PC-9 (cell line): ENCODE data around the gene ADGRV1. TPM values are rescaled to one million over a fixed set of nuclear protein-coding genes. Genes with fewer than 3 reads are reported as not detected.

ENCODE experiments used
- BruUV-seq: library from RNA; stranded (reverse); fragments of 400-500 nt; replicated peaks from 2 replicates; lab custom pipeline; 2021; lab: Mats Ljungman, UMichigan
- CTCF ChIA-PET: fragments of 300-600 bp; sonication (Branson Sonifier 250); formaldehyde crosslinking; loops from one replicate; lab custom pipeline; 2022; ENCODE audit warnings: antibody characterized with exemption; lab: Charles Lee
- POLR2A ChIA-PET: fragments of 300-600 bp; sonication (Branson Sonifier 250); formaldehyde crosslinking; loops from one replicate; lab custom pipeline; 2022; ENCODE audit warnings: antibody characterized with exemption; ENCODE audit not compliant: unreplicated experiment; lab: Charles Lee
- DNase-seq, 2 experiments: peaks; one replicate each; pipeline versions ENCODE4 v3.0.0 to v3.0.0-alpha.2; 2015 to 2022; ENCODE audit warnings: mixed read lengths in 1 of 2
- H2AFZ ChIP-seq: fragments of 200-600 bp; sonication (generic); 2 replicates; pipeline ENCODE4 v1.8.1; 2017; ENCODE audit warnings: antibody characterized with exemption
- H3F3A ChIP-seq: fragments of 200-600 bp; sonication (generic); 2 replicates; pipeline ENCODE4 v1.8.1; 2017; ENCODE audit warnings: antibody characterized with exemption, mild to moderate bottlenecking, low read depth; ENCODE audit not compliant: insufficient read depth
- H3K27ac ChIP-seq: fragments of 200-600 bp; sonication (generic); 2 replicates; pipeline ENCODE4 v1.6.1; 2016; ENCODE audit warnings: mixed run types
- H3K27me3 ChIP-seq: fragments of 200-600 bp; sonication (generic); 2 replicates; pipeline ENCODE4 v1.6.1; 2016; ENCODE audit warnings: low read depth, mixed run types; ENCODE audit not compliant: insufficient read depth
- H3K36me3 ChIP-seq: fragments of 200-600 bp; sonication (generic); 2 replicates; pipeline ENCODE4 v1.6.1; 2016; ENCODE audit warnings: low read depth, mixed run types
- H3K4me1 ChIP-seq: fragments of 200-600 bp; sonication (generic); replicated peaks from 2 replicates; pipeline ENCODE4 v1.6.1; 2016; ENCODE audit warnings: mixed run types; ENCODE audit not compliant: insufficient read depth
- H3K4me2 ChIP-seq: fragments of 200-600 bp; sonication (generic); 2 replicates; pipeline ENCODE4 v1.6.1; 2017; ENCODE audit warnings: mixed run types
- H3K4me3 ChIP-seq: fragments of 200-600 bp; sonication (generic); 2 replicates; pipeline ENCODE4 v1.6.1; 2016; ENCODE audit warnings: mixed run types
- H3K79me2 ChIP-seq: fragments of 200-600 bp; sonication (generic); 2 replicates; pipeline ENCODE4 v1.6.1; 2017; ENCODE audit warnings: low read depth, mixed run types
- H3K9me2 ChIP-seq: fragments of 200-600 bp; sonication (generic); 2 replicates; pipeline ENCODE4 v1.8.1; 2017; ENCODE audit warnings: mild to moderate bottlenecking; ENCODE audit not compliant: insufficient read depth
- H3K9me3 ChIP-seq: fragments of 200-600 bp; sonication (generic); 2 replicates; pipeline ENCODE4 v1.8.1; 2016; ENCODE audit warnings: low read depth; ENCODE audit not compliant: insufficient read depth
- H4K20me1 ChIP-seq: fragments of 200-600 bp; sonication (generic); 2 replicates; pipeline ENCODE4 v1.8.1; 2017; ENCODE audit not compliant: insufficient read depth
- CTCF ChIP-seq: fragments of 200-600 bp; sonication (generic); conservative IDR thresholded peaks from 2 replicates; pipeline ENCODE4 v1.6.1; 2017; ENCODE audit warnings: mixed run types, antibody characterized with exemption, mild to moderate bottlenecking, moderate library complexity
- EZH2 ChIP-seq: fragments of 200-600 bp; sonication (generic); IDR thresholded peaks from 2 replicates; pipeline ENCODE4 v1.8.0; 2017; ENCODE audit warnings: antibody characterized with exemption, low read depth
- intact Hi-C: fragments of 100-400 bp; cut with micrococcal nuclease; formaldehyde crosslinking; loops from one replicate; pipeline ENCODE4 v1.10.0; 2022; ENCODE audit not compliant: unreplicated experiment
- total RNA-seq: library from RNA; stranded (reverse); gene quantifications from 2 replicates; pipeline ENCODE4 v1.2.3, GENCODE V29; 2021

The ADGRV1 gene
- total RNA-seq, 1 experiment from 2014 or later, result 1.0 TPM

DNA sequence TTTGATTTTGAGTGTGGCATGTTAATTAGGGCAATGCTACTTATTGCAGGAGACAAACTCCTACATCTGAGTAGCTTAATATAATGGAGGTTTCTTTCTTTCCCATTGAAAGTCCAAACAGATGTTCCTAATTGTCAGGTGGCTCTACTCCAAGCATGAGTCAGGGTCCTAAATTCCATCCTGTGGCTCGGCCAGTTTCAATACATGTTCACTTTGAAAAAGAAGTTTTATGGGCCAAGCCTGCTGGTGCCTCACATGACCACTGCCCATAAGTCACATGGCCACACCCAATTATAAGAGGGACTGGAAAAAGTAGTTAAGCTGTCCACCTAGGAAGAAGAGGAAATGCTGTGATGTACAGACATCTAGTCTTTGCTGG is 654.1 kb downstream of the ADGRV1 start:
- POLR2A ChIA-PET, result no interaction called here
- Histone ChIP-seq H3K27ac (no peak overlapping the region), H3K36me3 (no peaks in the 10 kb centered on the region), H3K4me3 (no peak overlapping the region), H3K79me2 (no peaks in the 10 kb centered on the region), H3K4me1 (0 out of 2 replicates have a peak, but pooled peaks cover 9% of the 10 kb centered on the region), H4K20me1 (no peaks in the 10 kb centered on the region), H3F3A (no peaks in the 10 kb centered on the region), H3K9me3 (0 out of 2 replicates have a peak, but pooled peaks cover 4% of the 10 kb centered on the region), H2AFZ (no peak overlapping the region), H3K4me2 (no peak overlapping the region), H3K9me2 (no peaks in the 10 kb centered on the region), H3K27me3 (no peaks in the 10 kb centered on the region)
- CTCF ChIA-PET, result no interaction called here
- intact Hi-C loops, result no loop called here
- no peak for DNase-seq
- TF ChIP-seq CTCF (no peak), EZH2 (no peak)
- BruUV-seq, result no TSS peak

Other genes with a start within 250 kb of the ADGRV1 start
- gene CETN3, start 149.0 kb upstream of the ADGRV1 start, total RNA-seq, result 29.3 and 35.6 TPM in 2 replicates
- 4.3 and 4.6 TPM in 2 replicates for gene MBLAC2, start 84.0 kb upstream of the ADGRV1 start, total RNA-seq
- gene POLR3G, start 83.9 kb upstream of the ADGRV1 start, total RNA-seq, result 3.9 and 4.4 TPM in 2 replicates
- 4.6 and 10.6 TPM in 2 replicates for gene LYSMD3, start 29.2 kb upstream of the ADGRV1 start, total RNA-seq